OCI-LY1 (cell line): ENCODE results near the gene RASA3.

Experiments
- H2AFZ ChIP-seq: fragments of 200-600 bp; sonication (generic), shearing (Covaris generic); 2 replicates; pipeline ENCODE4 v1.6.0; 2014; ENCODE audit warnings: antibody characterized with exemption, mild to moderate bottlenecking, low read length
- H3F3A ChIP-seq: fragments of 200-600 bp; sonication (generic), shearing (Covaris generic); 2 replicates; pipeline ENCODE4 v1.6.0; 2014; ENCODE audit warnings: mild to moderate bottlenecking, antibody characterized with exemption, low read length, moderate library complexity; ENCODE audit not compliant: insufficient read depth
- H3K27ac ChIP-seq: fragments of 200-600 bp; sonication (generic); 2 replicates; pipeline ENCODE4 v1.5.1; 2014; ENCODE audit warnings: low read length, mixed run types, mild to moderate bottlenecking, low read depth; ENCODE audit not compliant: poor library complexity, severe bottlenecking
- H3K27me3 ChIP-seq: fragments of 200-600 bp; sonication (generic); 2 replicates; pipeline ENCODE4 v1.6.0; 2014; ENCODE audit warnings: antibody characterized with exemption, mild to moderate bottlenecking, low read length, moderate library complexity; ENCODE audit not compliant: insufficient read depth
- H3K36me3 ChIP-seq: fragments of 200-600 bp; sonication (generic); 2 replicates; pipeline ENCODE4 v1.6.1; 2014; ENCODE audit warnings: mild to moderate bottlenecking, antibody characterized with exemption, low read length, moderate library complexity, mixed read lengths; ENCODE audit not compliant: insufficient read depth
- H3K4me1 ChIP-seq: fragments of 200-600 bp; sonication (generic); 2 replicates; pipeline ENCODE4 v1.5.1; 2014; ENCODE audit warnings: mild to moderate bottlenecking, low read length, moderate library complexity; ENCODE audit not compliant: insufficient read depth, severe bottlenecking
- H3K4me2 ChIP-seq: fragments of 200-600 bp; sonication (generic), shearing (Covaris generic); 2 replicates; pipeline ENCODE4 v1.6.1; 2014; ENCODE audit warnings: low read length
- H3K4me3 ChIP-seq: fragments of 200-600 bp; sonication (generic); 2 replicates; pipeline ENCODE4 v1.5.1; 2014; ENCODE audit warnings: low read length, low read depth, mild to moderate bottlenecking, mixed read lengths; ENCODE audit not compliant: poor library complexity, severe bottlenecking
- H3K79me2 ChIP-seq: fragments of 200-600 bp; shearing (Covaris generic); 2 replicates; pipeline ENCODE4 v1.6.1; 2016; ENCODE audit warnings: mixed run types, low read length, mixed read lengths; ENCODE audit not compliant: insufficient read depth
- H3K9ac ChIP-seq: fragments of 200-600 bp; sonication (generic), shearing (Covaris generic); 2 replicates; pipeline ENCODE4 v1.6.1; 2014; ENCODE audit warnings: mild to moderate bottlenecking, low read length, mixed read lengths
- H3K9me2 ChIP-seq: fragments of 200-600 bp; sonication (generic), shearing (Covaris generic); 2 replicates; pipeline ENCODE4 v1.6.1; 2014; ENCODE audit warnings: low read depth, mild to moderate bottlenecking, low read length, mixed read lengths
- H3K9me3 ChIP-seq: fragments of 200-600 bp; shearing (Covaris generic); 2 replicates; pipeline ENCODE4 v1.6.1; 2014; ENCODE audit warnings: low read length, mixed read lengths
- H4K20me1 ChIP-seq: fragments of 200-600 bp; sonication (generic), shearing (Covaris generic); 2 replicates; pipeline ENCODE4 v1.6.0; 2016; ENCODE audit warnings: mild to moderate bottlenecking, low read length; ENCODE audit not compliant: insufficient read depth
- EZH2 ChIP-seq: fragments of 200-600 bp; sonication (generic), shearing (Covaris generic); IDR thresholded peaks from 2 replicates; pipeline ENCODE4 v1.8.0; 2017; ENCODE audit warnings: borderline replicate concordance, mixed run types, mild to moderate bottlenecking, antibody characterized with exemption, low read length, moderate library complexity, mixed read lengths
- TF ChIP-seq, protein P1 (sequence below): fragments of 200-600 bp; sonication (generic), shearing (Covaris generic); IDR thresholded peaks from 2 replicates; pipeline ENCODE4 v1.5.1; 2017; ENCODE audit warnings: mild to moderate bottlenecking, antibody characterized with exemption, low read length, moderate library complexity, mixed read lengths

Gene RASA3

DNA sequence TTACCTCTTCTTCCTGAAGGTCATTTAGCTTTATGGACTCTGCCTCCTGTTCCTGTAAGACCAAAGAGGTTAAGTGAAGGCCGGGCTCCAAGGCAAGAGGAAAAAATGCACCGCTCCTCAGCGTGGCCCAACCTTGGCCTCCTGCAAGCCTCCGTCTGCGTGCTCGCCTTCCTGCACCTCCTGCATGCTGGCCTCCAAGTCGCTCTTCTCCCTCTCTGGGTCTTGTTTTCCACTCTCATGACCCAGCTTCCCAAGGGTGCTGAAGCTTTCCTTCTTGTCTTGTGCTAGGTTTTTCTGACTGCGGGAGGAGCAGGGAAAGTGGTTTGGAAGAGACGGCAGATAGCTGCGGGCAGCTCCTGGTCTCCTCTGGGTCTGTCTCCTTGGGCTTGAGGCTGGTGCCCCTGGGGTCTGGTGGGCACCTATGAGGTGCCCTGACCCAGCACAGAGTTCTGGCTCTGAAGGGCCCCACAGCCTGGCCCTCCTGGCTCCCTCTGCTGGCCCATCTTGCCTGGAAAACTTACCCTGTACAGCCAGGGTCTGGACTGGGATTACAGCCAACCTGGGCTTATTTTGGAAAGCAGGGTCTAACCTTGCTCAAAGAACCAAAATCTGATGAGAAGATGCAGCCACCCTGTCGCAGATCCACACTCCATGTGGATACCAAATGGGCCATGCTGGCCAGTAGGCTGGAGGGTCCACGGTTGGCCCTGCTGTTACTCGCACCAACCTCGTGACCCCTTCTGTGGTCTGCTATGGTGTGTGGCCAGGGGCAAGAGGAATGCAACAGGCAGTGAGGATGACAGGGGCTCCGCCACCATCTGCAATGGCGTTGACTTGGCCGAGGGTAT, 163.7 kb downstream of the RASA3 start:
- Histone ChIP-seq H3K27me3 (peaks cover 6% of the 10 kb centered on the region; the same call in 1 of the 2 replicates), H4K20me1 (no peaks in the 10 kb centered on the region), H3F3A (no peaks in the 10 kb centered on the region), H3K27ac (no peak overlapping the region), H3K79me2 (no peaks in the 10 kb centered on the region), H3K4me3 (no peak overlapping the region), H3K9me3 (no peaks in the 10 kb centered on the region), H3K4me2 (no peak overlapping the region), H2AFZ (no peak overlapping the region), H3K9ac (no peak overlapping the region), H3K9me2 (no peaks in the 10 kb centered on the region), H3K36me3 (no peaks in the 10 kb centered on the region; the same call in 1 of the 2 replicates), H3K4me1 (no peaks in the 10 kb centered on the region)
- TF ChIP-seq EZH2, result no peak
- TF ChIP-seq, protein P1, sequence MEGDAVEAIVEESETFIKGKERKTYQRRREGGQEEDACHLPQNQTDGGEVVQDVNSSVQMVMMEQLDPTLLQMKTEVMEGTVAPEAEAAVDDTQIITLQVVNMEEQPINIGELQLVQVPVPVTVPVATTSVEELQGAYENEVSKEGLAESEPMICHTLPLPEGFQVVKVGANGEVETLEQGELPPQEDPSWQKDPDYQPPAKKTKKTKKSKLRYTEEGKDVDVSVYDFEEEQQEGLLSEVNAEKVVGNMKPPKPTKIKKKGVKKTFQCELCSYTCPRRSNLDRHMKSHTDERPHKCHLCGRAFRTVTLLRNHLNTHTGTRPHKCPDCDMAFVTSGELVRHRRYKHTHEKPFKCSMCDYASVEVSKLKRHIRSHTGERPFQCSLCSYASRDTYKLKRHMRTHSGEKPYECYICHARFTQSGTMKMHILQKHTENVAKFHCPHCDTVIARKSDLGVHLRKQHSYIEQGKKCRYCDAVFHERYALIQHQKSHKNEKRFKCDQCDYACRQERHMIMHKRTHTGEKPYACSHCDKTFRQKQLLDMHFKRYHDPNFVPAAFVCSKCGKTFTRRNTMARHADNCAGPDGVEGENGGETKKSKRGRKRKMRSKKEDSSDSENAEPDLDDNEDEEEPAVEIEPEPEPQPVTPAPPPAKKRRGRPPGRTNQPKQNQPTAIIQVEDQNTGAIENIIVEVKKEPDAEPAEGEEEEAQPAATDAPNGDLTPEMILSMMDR, result no peak; the same call in 1 of the 2 replicates

DNA sequence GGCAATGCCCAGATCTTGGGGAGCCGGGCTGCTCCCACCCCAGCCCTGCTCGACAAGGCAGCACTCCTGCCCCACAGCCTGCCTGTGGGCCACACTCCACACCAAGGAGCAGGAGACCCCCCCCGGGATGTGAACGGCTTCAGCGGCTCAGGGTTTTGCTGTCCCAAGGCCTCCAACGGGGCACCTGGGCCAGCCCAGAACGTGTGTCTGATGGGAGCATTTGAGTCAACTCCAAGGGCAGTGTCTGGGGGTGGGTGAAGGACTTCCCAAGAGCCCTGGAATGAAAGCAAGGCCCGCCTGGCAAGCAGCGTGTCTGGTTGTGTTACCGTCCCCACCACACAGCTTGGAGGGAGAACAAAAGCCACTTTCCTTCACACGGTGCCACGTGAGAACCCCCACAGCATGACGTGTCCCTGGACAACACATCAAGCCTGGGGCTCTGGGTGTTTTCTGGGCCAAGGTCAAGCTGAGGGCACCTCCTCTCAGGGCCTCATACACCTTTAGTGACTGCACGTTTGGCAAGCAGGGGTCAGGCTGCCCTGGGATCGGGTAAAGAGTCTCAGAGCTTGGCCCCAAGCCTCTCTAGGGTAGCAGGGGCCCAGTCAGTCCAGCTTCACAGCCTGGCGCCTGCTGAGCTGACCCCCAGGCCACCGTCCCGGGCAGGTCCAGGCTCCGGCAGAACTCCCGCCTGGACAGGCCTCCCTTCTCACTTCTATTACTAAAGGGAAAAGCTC, 164.5 kb downstream of the RASA3 start:
- Histone ChIP-seq H3K9ac (no peak overlapping the region), H3K27ac (no peak overlapping the region), H4K20me1 (no peaks in the 10 kb centered on the region), H3K9me3 (no peaks in the 10 kb centered on the region), H3K9me2 (no peaks in the 10 kb centered on the region), H3F3A (no peaks in the 10 kb centered on the region), H3K36me3 (no peaks in the 10 kb centered on the region), H2AFZ (no peak overlapping the region), H3K79me2 (no peaks in the 10 kb centered on the region), H3K4me1 (no peaks in the 10 kb centered on the region), H3K4me2 (no peak overlapping the region), H3K27me3 (peaks cover 6% of the 10 kb centered on the region; the same call in 1 of the 2 replicates), H3K4me3 (no peak overlapping the region)
- TF ChIP-seq, protein P1, result no peak
- TF ChIP-seq EZH2, result no peak

- H3K27ac ChIP-seq, result no peak overlapping the region
- H3K9me3 ChIP-seq, result no peaks in the 10 kb centered on the region
- H3K4me2 ChIP-seq, result no peak overlapping the region
- no peak overlapping the region for H2AFZ ChIP-seq
- no peak overlapping the region for H3K9ac ChIP-seq
- TF ChIP-seq EZH2, result no peak
- TF ChIP-seq, protein P1, result no peak
- H3K9me2 ChIP-seq, result no peaks in the 10 kb centered on the region
- H3K27me3 ChIP-seq, result peaks cover 6% of the 10 kb centered on the region; the same call in 1 of the 2 replicates
- no peaks in the 10 kb centered on the region for H4K20me1 ChIP-seq
- H3K4me3 ChIP-seq, result no peak overlapping the region
- H3K36me3 ChIP-seq, result no peaks in the 10 kb centered on the region
- no peaks in the 10 kb centered on the region for H3K4me1 ChIP-seq
- H3F3A ChIP-seq, result no peaks in the 10 kb centered on the region
- no peaks in the 10 kb centered on the region for H3K79me2 ChIP-seq
Measured at GRCh38 chr13:113967206-113967720, 165.2 kb downstream of the RASA3 start.
